Measurements from ENCODE around the gene MYO7A.
A peak's percentile ranks its signal among the peaks of the same experiment; 100 is the strongest.

The MYO7A gene

GRCh38 chr11:77163271-77163670, 35.2 kb downstream of the MYO7A start:
- H3K9ac ChIP-seq (ENCODE audit: low read length in 5 of 5): no peak overlapping the region
- H3K9me3 ChIP-seq (ENCODE audit: control insufficient read depth in 5 of 5, low read length in 5 of 5): no peaks in the 10 kb centered on the region
- H3K27ac ChIP-seq (ENCODE audit: low read depth, low read length): no peak overlapping the region
- no peaks in the 10 kb centered on the region for H3K27me3 ChIP-seq (ENCODE audit: control insufficient read depth in 5 of 5, insufficient read depth in 4 of 5, low read length in 5 of 5)
- no peak overlapping the region for H3K4me3 ChIP-seq (ENCODE audit: low read depth in 1 of 5, low read length in 5 of 5)
- peaks cover 0 to 9% (median 0%) of the 10 kb centered on the region in 5 donors for H3K4me1 ChIP-seq (ENCODE audit: control insufficient read depth in 5 of 5, insufficient read depth in 5 of 5, low read length in 5 of 5)
- no peaks in the 10 kb centered on the region for H3K36me3 ChIP-seq (ENCODE audit: control insufficient read depth in 5 of 5, insufficient read depth in 5 of 5, low read length in 5 of 5)

GRCh38 chr11:77165066-77165465, 37.0 kb downstream of the MYO7A start:
- Histone ChIP-seq H3K27ac (ENCODE audit: low read depth, low read length) (no peak overlapping the region), H3K36me3 (ENCODE audit: control insufficient read depth in 5 of 5, insufficient read depth in 5 of 5, low read length in 5 of 5) (no peaks in the 10 kb centered on the region), H3K4me3 (ENCODE audit: low read depth in 1 of 5, low read length in 5 of 5) (no peak overlapping the region), H3K9me3 (ENCODE audit: control insufficient read depth in 5 of 5, low read length in 5 of 5) (no peaks in the 10 kb centered on the region), H3K4me1 (ENCODE audit: control insufficient read depth in 5 of 5, insufficient read depth in 5 of 5, low read length in 5 of 5) (peaks cover 0 to 9% (median 0%) of the 10 kb centered on the region in 5 donors), H3K9ac (ENCODE audit: low read length in 5 of 5) (no peak overlapping the region), H3K27me3 (ENCODE audit: control insufficient read depth in 5 of 5, insufficient read depth in 4 of 5, low read length in 5 of 5) (no peaks in the 10 kb centered on the region)

GRCh38 chr11:77166021-77166420, 38.0 kb downstream of the MYO7A start:
- peaks cover 0 to 9% (median 0%) of the 10 kb centered on the region in 5 donors for H3K4me1 ChIP-seq (ENCODE audit: control insufficient read depth in 5 of 5, insufficient read depth in 5 of 5, low read length in 5 of 5)

GRCh38 chr11:77167111-77167626, 39.1 kb downstream of the MYO7A start:
- Histone ChIP-seq H3K9ac (ENCODE audit: low read length in 5 of 5) (no peak overlapping the region), H3K27ac (ENCODE audit: low read depth, low read length) (no peak overlapping the region)

More at GRCh38 chr11:77166021-77166420, 38.0 kb downstream of the MYO7A start:
- no peaks in the 10 kb centered on the region for H3K27me3 ChIP-seq (ENCODE audit: control insufficient read depth in 5 of 5, insufficient read depth in 4 of 5, low read length in 5 of 5)
- no peak overlapping the region for H3K9ac ChIP-seq (ENCODE audit: low read length in 5 of 5)
- no peaks in the 10 kb centered on the region for H3K36me3 ChIP-seq (ENCODE audit: control insufficient read depth in 5 of 5, insufficient read depth in 5 of 5, low read length in 5 of 5)
- H3K4me3 ChIP-seq (ENCODE audit: low read depth in 1 of 5, low read length in 5 of 5): no peak overlapping the region
- no peak overlapping the region for H3K27ac ChIP-seq (ENCODE audit: low read depth, low read length)
- H3K9me3 ChIP-seq (ENCODE audit: control insufficient read depth in 5 of 5, low read length in 5 of 5): no peaks in the 10 kb centered on the region

GRCh38 chr11:77167791-77168190, 39.7 kb downstream of the MYO7A start:
- Histone ChIP-seq H3K27me3 (ENCODE audit: control insufficient read depth in 5 of 5, insufficient read depth in 4 of 5, low read length in 5 of 5) (no peaks in the 10 kb centered on the region), H3K36me3 (ENCODE audit: control insufficient read depth in 5 of 5, insufficient read depth in 5 of 5, low read length in 5 of 5) (no peaks in the 10 kb centered on the region), H3K9ac (ENCODE audit: low read length in 5 of 5) (no peak overlapping the region), H3K27ac (ENCODE audit: low read depth, low read length) (no peak overlapping the region), H3K4me3 (ENCODE audit: low read depth in 1 of 5, low read length in 5 of 5) (no peak overlapping the region), H3K9me3 (ENCODE audit: control insufficient read depth in 5 of 5, low read length in 5 of 5) (no peaks in the 10 kb centered on the region), H3K4me1 (ENCODE audit: control insufficient read depth in 5 of 5, insufficient read depth in 5 of 5, low read length in 5 of 5) (peaks cover 0 to 22% (median 14%) of the 10 kb centered on the region in 5 donors)

More at GRCh38 chr11:77167111-77167626, 39.1 kb downstream of the MYO7A start:
- Histone ChIP-seq H3K4me1 (ENCODE audit: control insufficient read depth in 5 of 5, insufficient read depth in 5 of 5, low read length in 5 of 5) (peaks cover 0 to 15% (median 10%) of the 10 kb centered on the region in 5 donors), H3K9me3 (ENCODE audit: control insufficient read depth in 5 of 5, low read length in 5 of 5) (no peaks in the 10 kb centered on the region), H3K4me3 (ENCODE audit: low read depth in 1 of 5, low read length in 5 of 5) (no peak overlapping the region), H3K36me3 (ENCODE audit: control insufficient read depth in 5 of 5, insufficient read depth in 5 of 5, low read length in 5 of 5) (no peaks in the 10 kb centered on the region), H3K27me3 (ENCODE audit: control insufficient read depth in 5 of 5, insufficient read depth in 4 of 5, low read length in 5 of 5) (no peaks in the 10 kb centered on the region)

- Histone ChIP-seq H3K9me3 (ENCODE audit: control insufficient read depth in 5 of 5, low read length in 5 of 5) (no peaks in the 10 kb centered on the region), H3K4me1 (ENCODE audit: control insufficient read depth in 5 of 5, insufficient read depth in 5 of 5, low read length in 5 of 5) (peaks cover 0 to 44% (median 33%) of the 10 kb centered on the region in 5 donors)
These were observed 42.1 kb downstream of the MYO7A start for GRCh38 chr11:77170107-77170506.

GRCh38 chr11:77171254-77171653, 43.2 kb downstream of the MYO7A start:
- H3K9me3 ChIP-seq (ENCODE audit: control insufficient read depth in 5 of 5, low read length in 5 of 5): no peaks in the 10 kb centered on the region
- H3K4me1 ChIP-seq (ENCODE audit: control insufficient read depth in 5 of 5, insufficient read depth in 5 of 5, low read length in 5 of 5): peaks cover 0 to 55% (median 44%) of the 10 kb centered on the region in 5 donors
- H3K4me3 ChIP-seq (ENCODE audit: low read depth in 1 of 5, low read length in 5 of 5): no peak overlapping the region
- no peak overlapping the region for H3K9ac ChIP-seq (ENCODE audit: low read length in 5 of 5)
- H3K27me3 ChIP-seq (ENCODE audit: control insufficient read depth in 5 of 5, insufficient read depth in 4 of 5, low read length in 5 of 5): no peaks in the 10 kb centered on the region
- no peaks in the 10 kb centered on the region for H3K36me3 ChIP-seq (ENCODE audit: control insufficient read depth in 5 of 5, insufficient read depth in 5 of 5, low read length in 5 of 5)
- no peak overlapping the region for H3K27ac ChIP-seq (ENCODE audit: low read depth, low read length)

More at GRCh38 chr11:77170107-77170506, 42.1 kb downstream of the MYO7A start:
- no peaks in the 10 kb centered on the region for H3K27me3 ChIP-seq (ENCODE audit: control insufficient read depth in 5 of 5, insufficient read depth in 4 of 5, low read length in 5 of 5)
- no peaks in the 10 kb centered on the region for H3K36me3 ChIP-seq (ENCODE audit: control insufficient read depth in 5 of 5, insufficient read depth in 5 of 5, low read length in 5 of 5)
- H3K4me3 ChIP-seq (ENCODE audit: low read depth in 1 of 5, low read length in 5 of 5): no peak overlapping the region
- H3K27ac ChIP-seq (ENCODE audit: low read depth, low read length): no peak overlapping the region
- H3K9ac ChIP-seq (ENCODE audit: low read length in 5 of 5): no peak overlapping the region

GRCh38 chr11:77171885-77172665, 44.0 kb downstream of the MYO7A start:
- Histone ChIP-seq H3K27ac (ENCODE audit: low read depth, low read length) (no peak overlapping the region), H3K27me3 (ENCODE audit: control insufficient read depth in 5 of 5, insufficient read depth in 4 of 5, low read length in 5 of 5) (no peaks in the 10 kb centered on the region), H3K36me3 (ENCODE audit: control insufficient read depth in 5 of 5, insufficient read depth in 5 of 5, low read length in 5 of 5) (no peaks in the 10 kb centered on the region), H3K9me3 (ENCODE audit: control insufficient read depth in 5 of 5, low read length in 5 of 5) (no peaks in the 10 kb centered on the region), H3K4me1 (ENCODE audit: control insufficient read depth in 5 of 5, insufficient read depth in 5 of 5, low read length in 5 of 5) (peaks cover 0 to 63% (median 48%) of the 10 kb centered on the region in 5 donors), H3K9ac (ENCODE audit: low read length in 5 of 5) (peak overlapping the region in 2 of 5 donors; percentile 33 to 38), H3K4me3 (ENCODE audit: low read depth in 1 of 5, low read length in 5 of 5) (peak overlapping the region in 2 of 5 donors; percentile 13 to 31)

- no peak overlapping the region for H3K4me3 ChIP-seq (ENCODE audit: low read depth in 1 of 5, low read length in 5 of 5)
- no peaks in the 10 kb centered on the region for H3K27me3 ChIP-seq (ENCODE audit: control insufficient read depth in 5 of 5, insufficient read depth in 4 of 5, low read length in 5 of 5)
- peaks cover 0 to 2% (median 0%) of the 10 kb centered on the region in 5 donors for H3K36me3 ChIP-seq (ENCODE audit: control insufficient read depth in 5 of 5, insufficient read depth in 5 of 5, low read length in 5 of 5)
- no peak overlapping the region for H3K27ac ChIP-seq (ENCODE audit: low read depth, low read length)
- no peak overlapping the region for H3K9ac ChIP-seq (ENCODE audit: low read length in 5 of 5)
- no peaks in the 10 kb centered on the region for H3K9me3 ChIP-seq (ENCODE audit: control insufficient read depth in 5 of 5, low read length in 5 of 5)
- H3K4me1 ChIP-seq (ENCODE audit: control insufficient read depth in 5 of 5, insufficient read depth in 5 of 5, low read length in 5 of 5): peaks cover 0 to 63% (median 48%) of the 10 kb centered on the region in 5 donors
These were observed 44.6 kb downstream of the MYO7A start for GRCh38 chr11:77172666-77172982.

GRCh38 chr11:77173494-77173893, 45.4 kb downstream of the MYO7A start:
- no peaks in the 10 kb centered on the region for H3K27me3 ChIP-seq (ENCODE audit: control insufficient read depth in 5 of 5, insufficient read depth in 4 of 5, low read length in 5 of 5)
- H3K27ac ChIP-seq (ENCODE audit: low read depth, low read length): no peak overlapping the region
- H3K9me3 ChIP-seq (ENCODE audit: control insufficient read depth in 5 of 5, low read length in 5 of 5): no peaks in the 10 kb centered on the region
- H3K4me1 ChIP-seq (ENCODE audit: control insufficient read depth in 5 of 5, insufficient read depth in 5 of 5, low read length in 5 of 5): peaks cover 0 to 64% (median 52%) of the 10 kb centered on the region in 5 donors
- no peak overlapping the region for H3K9ac ChIP-seq (ENCODE audit: low read length in 5 of 5)
- peaks cover 0 to 6% (median 0%) of the 10 kb centered on the region in 5 donors for H3K36me3 ChIP-seq (ENCODE audit: control insufficient read depth in 5 of 5, insufficient read depth in 5 of 5, low read length in 5 of 5)
- no peak overlapping the region for H3K4me3 ChIP-seq (ENCODE audit: low read depth in 1 of 5, low read length in 5 of 5)
